PC-3 (cell line): ENCODE data around the gene TLN1. TPM values are rescaled to one million over a fixed set of nuclear protein-coding genes. Genes with fewer than 3 reads are reported as not detected.

ENCODE experiments used
- ATAC-seq: fragments of 200-7000 bp; cut with Tn5 transposase; 2 replicates; pipeline ENCODE4 v1.9.1; 2020; ENCODE audit warnings: mild to moderate bottlenecking, moderate library complexity
- BruUV-seq: library from RNA; stranded (reverse); fragments of 400-500 nt; replicated peaks from 2 replicates; lab custom pipeline; 2021; lab: Mats Ljungman, UMichigan
- CTCF ChIA-PET: fragments of 300-600 bp; sonication (Branson Sonifier 250); formaldehyde crosslinking; loops from one replicate; lab custom pipeline; 2022; ENCODE audit warnings: antibody characterized with exemption; lab: Charles Lee
- POLR2A ChIA-PET: fragments of 300-600 bp; sonication (Branson Sonifier 250); formaldehyde crosslinking; loops from one replicate; lab custom pipeline; 2022; ENCODE audit warnings: antibody characterized with exemption; ENCODE audit not compliant: unreplicated experiment; lab: Charles Lee
- DNase-seq: peaks from one replicate; pipeline ENCODE4 v3.0.0-alpha.2; 2015
- H2AFZ ChIP-seq: fragments of 300-600 bp; sonication (generic); 2 replicates; pipeline ENCODE4 v1.6.0; 2016; ENCODE audit warnings: antibody characterized with exemption, low read length
- H3F3A ChIP-seq: fragments of 300-600 bp; sonication (generic); one replicate; pipeline ENCODE4 v1.6.0; 2017; ENCODE audit warnings: antibody characterized with exemption, low read length, control low read depth, mild to moderate bottlenecking; ENCODE audit not compliant: unreplicated experiment
- H3K27ac ChIP-seq: fragments of 300-600 bp; sonication (generic); 2 replicates; pipeline ENCODE4 v1.5.1; 2016; ENCODE audit warnings: mild to moderate bottlenecking, low read length
- H3K27me3 ChIP-seq: fragments of 300-600 bp; sonication (generic); 2 replicates; pipeline ENCODE4 v1.6.1; 2016; ENCODE audit warnings: low read length, mixed read lengths
- H3K36me3 ChIP-seq: fragments of 300-600 bp; sonication (generic); 2 replicates; pipeline ENCODE4 v1.6.1; 2016; ENCODE audit warnings: low read depth, mixed run types, low read length, mixed read lengths
- H3K4me1 ChIP-seq: fragments of 300-600 bp; sonication (generic); 2 replicates; pipeline ENCODE4 v1.5.1; 2016; ENCODE audit warnings: low read length; ENCODE audit not compliant: insufficient read depth
- H3K4me2 ChIP-seq: fragments of 300-600 bp; sonication (generic); 2 replicates; pipeline ENCODE4 v1.6.0; 2016; ENCODE audit warnings: low read length
- H3K4me3 ChIP-seq: fragments of 300-600 bp; sonication (generic); 2 replicates; pipeline ENCODE4 v1.5.1; 2016; ENCODE audit warnings: mild to moderate bottlenecking, low read length, mixed read lengths
- H3K79me2 ChIP-seq: fragments of 300-600 bp; sonication (generic); 2 replicates; pipeline ENCODE4 v1.6.1; 2017; ENCODE audit warnings: low read length, mixed read lengths
- H3K9ac ChIP-seq: fragments of 300-600 bp; sonication (generic); 2 replicates; pipeline ENCODE4 v1.6.0; 2016; ENCODE audit warnings: mild to moderate bottlenecking, low read length
- H3K9me2 ChIP-seq: fragments of 300-600 bp; sonication (generic); replicated peaks from 2 replicates; pipeline ENCODE4 v1.6.1; 2016; ENCODE audit warnings: mixed run types, low read length, mixed read lengths
- H3K9me3 ChIP-seq: fragments of 300-600 bp; sonication (generic); 2 replicates; pipeline ENCODE4 v1.6.1; 2016; ENCODE audit warnings: low read length, mixed read lengths
- H4K20me1 ChIP-seq: fragments of 300-600 bp; sonication (generic); 2 replicates; pipeline ENCODE4 v1.6.1; 2016; ENCODE audit warnings: low read length, mixed read lengths
- EZH2 ChIP-seq: fragments of 300-600 bp; sonication (generic); IDR thresholded peaks from one replicate; pipeline ENCODE4 v1.6.1; 2017; ENCODE audit warnings: antibody characterized with exemption, mild to moderate bottlenecking, low read length; ENCODE audit not compliant: unreplicated experiment
- EZH2phosphoT487 ChIP-seq: fragments of 300-600 bp; sonication (generic); IDR thresholded peaks from 2 replicates; pipeline ENCODE4 v1.6.1; 2018; ENCODE audit warnings: mild to moderate bottlenecking, antibody characterized with exemption, low read length, borderline replicate concordance
- intact Hi-C: fragments of 100-400 bp; cut with micrococcal nuclease; formaldehyde crosslinking; loops from 2 replicates; pipeline ENCODE4 v1.9.0; 2023
- microRNA-seq: library from miRNA; unstranded; fragments of <30 nt; microRNA quantifications from one replicate; pipeline ENCODE4 v1.1.0, GENCODE V29; 2020; ENCODE audit not compliant: unreplicated experiment
- total RNA-seq: library from RNA; depleted of rRNA; stranded (reverse); fragments of >200 nt; gene quantifications from 2 replicates; pipeline ENCODE4 v1.2.3, GENCODE V29; 2014; rRNA removed
- TF ChIP-seq, protein P1 (sequence below): fragments of 300-600 bp; sonication (generic); conservative IDR thresholded peaks from 2 replicates; pipeline ENCODE4 v1.5.1; 2017; ENCODE audit warnings: antibody characterized with exemption, low read depth, mild to moderate bottlenecking, low read length

The TLN1 gene
- total RNA-seq, 1 experiment from 2014 or later, result 118 TPM

DNA sequence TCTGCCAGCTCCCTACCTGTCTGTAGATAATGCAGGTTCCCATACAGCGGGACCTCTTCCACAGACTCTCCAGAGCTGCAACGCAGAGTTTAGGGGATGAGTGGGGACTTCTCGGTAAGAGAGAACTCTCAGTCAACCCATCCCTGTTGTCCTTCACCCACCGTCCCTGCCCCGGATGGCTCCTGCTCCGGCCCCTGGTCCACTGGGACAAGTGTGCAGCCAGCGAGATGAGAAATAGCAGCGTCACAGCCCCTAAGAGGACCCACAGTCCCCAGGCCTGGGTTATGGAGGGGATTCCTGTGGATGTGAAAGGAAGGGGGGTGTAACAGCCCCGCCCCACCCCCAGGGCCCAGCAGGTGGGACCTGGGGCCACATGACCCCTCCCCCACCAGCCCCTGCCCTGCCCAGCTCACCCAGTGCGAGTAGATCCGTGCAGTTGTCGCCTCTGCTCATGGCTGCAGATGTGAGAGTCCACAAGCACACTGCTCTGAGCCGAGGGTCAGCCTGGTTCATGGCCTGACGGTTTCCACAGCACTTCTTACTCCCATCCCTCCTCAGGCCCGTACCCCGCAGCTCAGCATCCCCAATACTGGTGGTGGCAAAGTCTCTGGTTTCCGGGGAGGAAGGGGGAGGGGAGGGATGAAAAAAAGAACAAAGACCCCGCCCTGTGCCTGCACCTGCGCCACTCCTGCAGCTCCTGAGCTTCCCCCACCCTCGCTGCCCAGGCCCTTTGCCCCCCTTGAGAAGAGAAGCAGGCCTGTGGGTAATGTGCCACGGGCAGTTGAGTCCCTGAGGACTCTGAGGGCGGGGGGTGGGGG, 81.4 kb downstream of the TLN1 start, which contains the start of gene SIT1:
Gene SIT1 (minus strand): TSS at position 591 of the 818 bp plus-strand sequence. CDS start 78 bp downstream, at position 513.
- no peaks in the 10 kb centered on the region for H3K27me3 ChIP-seq
- no peak within 1 kb of the TSS for H3K9ac ChIP-seq
- ChIA-PET POLR2A (no interaction called here), CTCF (no interaction called here)
- BruUV-seq, result no TSS peak
- H3K9me2 ChIP-seq, result no peaks in the 10 kb centered on the region
- 0 out of 2 replicates have a peak within 1 kb of the TSS, but pooled peaks have one; percentile 68 for H3K4me2 ChIP-seq
- no peak within 1 kb of the TSS for H2AFZ ChIP-seq
- H3K4me3 ChIP-seq, result no peak within 1 kb of the TSS
- DNase-seq (no peak), ATAC-seq (no peak)
- H3K36me3 ChIP-seq, result no peaks in the 10 kb centered on the region
- intact Hi-C loops, result loop anchor here (10.0 kb wide), 1 partner anchor 144 kb away; the partner anchor contains the start of gene NPR2
- H3K4me1 ChIP-seq, result peaks cover 18% of the 10 kb centered on the region
- no peaks in the 10 kb centered on the region for H3K79me2 ChIP-seq
- H3F3A ChIP-seq, result no peaks in the 10 kb centered on the region
- H4K20me1 ChIP-seq, result no peaks in the 10 kb centered on the region
- H3K27ac ChIP-seq, result no peak within 1 kb of the TSS
- H3K9me3 ChIP-seq, result no peaks in the 10 kb centered on the region
- no peak for TF ChIP-seq EZH2phosphoT487
- TF ChIP-seq, protein P1, sequence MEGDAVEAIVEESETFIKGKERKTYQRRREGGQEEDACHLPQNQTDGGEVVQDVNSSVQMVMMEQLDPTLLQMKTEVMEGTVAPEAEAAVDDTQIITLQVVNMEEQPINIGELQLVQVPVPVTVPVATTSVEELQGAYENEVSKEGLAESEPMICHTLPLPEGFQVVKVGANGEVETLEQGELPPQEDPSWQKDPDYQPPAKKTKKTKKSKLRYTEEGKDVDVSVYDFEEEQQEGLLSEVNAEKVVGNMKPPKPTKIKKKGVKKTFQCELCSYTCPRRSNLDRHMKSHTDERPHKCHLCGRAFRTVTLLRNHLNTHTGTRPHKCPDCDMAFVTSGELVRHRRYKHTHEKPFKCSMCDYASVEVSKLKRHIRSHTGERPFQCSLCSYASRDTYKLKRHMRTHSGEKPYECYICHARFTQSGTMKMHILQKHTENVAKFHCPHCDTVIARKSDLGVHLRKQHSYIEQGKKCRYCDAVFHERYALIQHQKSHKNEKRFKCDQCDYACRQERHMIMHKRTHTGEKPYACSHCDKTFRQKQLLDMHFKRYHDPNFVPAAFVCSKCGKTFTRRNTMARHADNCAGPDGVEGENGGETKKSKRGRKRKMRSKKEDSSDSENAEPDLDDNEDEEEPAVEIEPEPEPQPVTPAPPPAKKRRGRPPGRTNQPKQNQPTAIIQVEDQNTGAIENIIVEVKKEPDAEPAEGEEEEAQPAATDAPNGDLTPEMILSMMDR, result no peak
- no peak for TF ChIP-seq EZH2

DNA sequence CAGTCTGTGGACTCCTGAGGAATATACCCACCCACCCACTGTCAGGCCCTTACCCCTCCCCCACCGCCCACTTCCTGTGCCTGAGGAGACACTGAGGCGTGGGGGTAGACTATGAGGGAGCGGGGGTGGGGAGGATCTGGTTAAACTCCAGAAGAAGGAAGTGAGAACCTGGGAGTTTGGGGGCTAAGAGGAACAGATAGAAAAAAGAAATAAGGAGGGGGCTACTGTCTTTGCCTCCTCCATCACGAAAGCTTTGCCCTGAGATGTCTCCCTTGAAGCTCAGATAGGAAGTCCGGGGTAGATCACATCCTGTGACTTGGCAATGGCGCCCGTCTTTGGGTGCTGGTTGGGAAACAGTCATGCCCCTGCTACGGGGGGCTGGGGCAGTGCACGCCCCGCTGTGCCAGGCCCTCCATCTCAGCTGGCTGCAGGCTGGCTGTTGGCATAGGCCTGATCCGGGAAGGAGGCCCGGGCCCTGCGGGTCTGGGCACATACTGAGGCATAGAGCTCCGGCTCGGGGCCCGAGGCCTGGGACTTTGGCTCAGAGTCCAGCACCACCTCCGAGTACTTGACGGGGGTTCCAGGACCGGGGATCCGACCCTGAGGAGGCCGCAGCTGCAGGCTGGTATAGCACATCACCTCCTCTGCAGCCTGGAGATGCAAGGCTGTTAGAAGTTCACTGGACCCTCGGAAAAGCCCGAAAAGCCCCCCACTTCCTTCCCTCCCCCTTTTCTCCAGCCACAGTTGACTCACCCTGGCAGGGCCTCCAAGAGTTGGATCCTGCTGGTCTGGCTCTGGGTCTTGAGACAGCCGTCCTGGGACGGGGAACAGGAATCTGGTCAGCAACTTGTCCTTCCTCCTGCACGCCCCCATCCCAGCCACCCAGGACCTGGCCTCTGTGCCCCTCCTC, 82.3 kb downstream of the TLN1 start:
- H3K4me2 ChIP-seq, result no peak overlapping the region
- POLR2A ChIA-PET, result no interaction called here
- intact Hi-C loops, result loop anchor here (10.0 kb wide), 1 partner anchor 145 kb away; the partner anchor contains the start of gene NPR2
- peaks cover 18% of the 10 kb centered on the region for H3K4me1 ChIP-seq
- no peak overlapping the region for H3K9ac ChIP-seq
- no peaks in the 10 kb centered on the region for H3F3A ChIP-seq
- no peaks in the 10 kb centered on the region for H3K36me3 ChIP-seq
- no TSS peak for BruUV-seq
- H4K20me1 ChIP-seq, result no peaks in the 10 kb centered on the region
- no peak for TF ChIP-seq EZH2
- TF ChIP-seq, protein P1, result no peak
- TF ChIP-seq EZH2phosphoT487, result no peak
- no peaks in the 10 kb centered on the region for H3K79me2 ChIP-seq
- no peak overlapping the region for H3K4me3 ChIP-seq
- ATAC-seq (no peak), DNase-seq (no peak)
- no peaks in the 10 kb centered on the region for H3K9me2 ChIP-seq
- no peak overlapping the region for H2AFZ ChIP-seq
- H3K27ac ChIP-seq, result no peak overlapping the region
- no peaks in the 10 kb centered on the region for H3K9me3 ChIP-seq
- CTCF ChIA-PET, result no interaction called here
- H3K27me3 ChIP-seq, result no peaks in the 10 kb centered on the region

Small RNA genes lying within 50 kb of the gene (microRNA-seq; reads per million reads assigned to microRNA genes)
- gene MIR6852 (0.75 reads per million), gene MIR6853 (0.75 reads per million)

Other genes starting within 250 kb of the TLN1 start
- 10.7 and 13.3 TPM in 2 replicates for gene RUSC2, start 242.1 kb downstream of the TLN1 start, total RNA-seq
- gene TESK1, start 126.9 kb downstream of the TLN1 start, total RNA-seq, result 11.2 and 25.2 TPM in 2 replicates
- gene CD72, start 113.8 kb downstream of the TLN1 start, total RNA-seq, result 0.15 TPM in 1 of 2 replicates, not detected in the other
- gene SIT1, start 81.3 kb downstream of the TLN1 start, total RNA-seq, result not detected in 2 replicates
- gene RMRP, start 74.2 kb downstream of the TLN1 start, total RNA-seq, result 23,421 and 36,790 TPM in 2 replicates
- gene CCDC107, start 73.9 kb downstream of the TLN1 start, total RNA-seq, result 34.9 and 37.0 TPM in 2 replicates
- gene ARHGEF39, start 67.0 kb downstream of the TLN1 start, total RNA-seq, result 2.6 and 4.1 TPM in 2 replicates
- gene CA9, start 58.3 kb downstream of the TLN1 start, total RNA-seq, result 7.7 and 11.2 TPM in 2 replicates
- 7.0 and 10.4 TPM in 2 replicates for gene TPM2, start 42.3 kb downstream of the TLN1 start, total RNA-seq
- gene CREB3, start 471 bp upstream of the TLN1 start, total RNA-seq, result 34.8 and 47.1 TPM in 2 replicates
- 60.9 and 81.7 TPM in 2 replicates for gene GBA2, start 17.0 kb upstream of the TLN1 start, total RNA-seq
- 13.8 and 14.3 TPM in 2 replicates for gene RGP1, start 17.1 kb upstream of the TLN1 start, total RNA-seq
- 145 and 149 TPM in 2 replicates for gene MSMP, start 22.1 kb upstream of the TLN1 start, total RNA-seq
- 1.0 and 1.5 TPM in 2 replicates for gene NPR2, start 59.4 kb upstream of the TLN1 start, total RNA-seq
- not detected in 2 replicates for gene SPAG8, start 80.1 kb upstream of the TLN1 start, total RNA-seq
- 69.7 and 78.5 TPM in 2 replicates for gene HINT2, start 82.8 kb upstream of the TLN1 start, total RNA-seq
- 0.29 TPM in 1 of 2 replicates, not detected in the other for gene FAM221B, start 96.5 kb upstream of the TLN1 start, total RNA-seq
- 1.6 and 2.4 TPM in 2 replicates for gene TMEM8B, start 97.0 kb upstream of the TLN1 start, total RNA-seq
- gene OR13J1, start 138.2 kb upstream of the TLN1 start, total RNA-seq, result not detected in 2 replicates
- gene HRCT1, start 174.0 kb upstream of the TLN1 start, total RNA-seq, result 1.7 TPM in 2 replicates
- gene SPAAR, start 177.3 kb upstream of the TLN1 start, total RNA-seq, result 0.35 TPM in 1 of 2 replicates, not detected in the other
- not detected in 2 replicates for gene OR2S2, start 226.0 kb upstream of the TLN1 start, total RNA-seq